H9 (cell line): ENCODE data around the gene TTC28. TPM values are rescaled to one million over a fixed set of nuclear protein-coding genes. Genes with fewer than 3 reads are reported as not detected.

Experiments
- DNase-seq: peaks from one replicate; pipeline ENCODE4 v3.0.0-alpha.2; 2017
- H2AFZ ChIP-seq: one replicate; pipeline ENCODE4 v1.6.1; 2013; ENCODE audit warnings: mild to moderate bottlenecking, low read length, control low read depth, moderate library complexity
- H2AK5ac ChIP-seq: 2 replicates; pipeline ENCODE4 v1.6.1; 2013; ENCODE audit warnings: low read length, control low read depth, mixed read lengths; ENCODE audit not compliant: insufficient read length
- H2BK120ac ChIP-seq: one replicate; pipeline ENCODE4 v1.6.1; 2013; ENCODE audit warnings: low read depth, mild to moderate bottlenecking, low read length, control low read depth, inconsistent platforms; ENCODE audit not compliant: poor library complexity, severe bottlenecking
- H2BK12ac ChIP-seq: 2 replicates; pipeline ENCODE4 v1.6.1; 2013; ENCODE audit warnings: low read length, control low read depth, mixed read lengths, low read depth; ENCODE audit not compliant: insufficient read length
- H2BK15ac ChIP-seq: 2 replicates; pipeline ENCODE4 v1.6.1; 2013; ENCODE audit warnings: low read depth, low read length, control low read depth
- H2BK20ac ChIP-seq: one replicate; pipeline ENCODE4 v1.6.1; 2013; ENCODE audit warnings: low read depth, mild to moderate bottlenecking, low read length, control low read depth, inconsistent platforms; ENCODE audit not compliant: poor library complexity, severe bottlenecking
- H2BK5ac ChIP-seq: 2 replicates; pipeline ENCODE4 v1.6.1; 2013; ENCODE audit warnings: low read length, control low read depth, mixed read lengths; ENCODE audit not compliant: insufficient read length
- H3K14ac ChIP-seq: 2 replicates; pipeline ENCODE4 v1.6.1; 2013; ENCODE audit warnings: low read length, control low read depth; ENCODE audit not compliant: insufficient read depth
- H3K18ac ChIP-seq: 2 replicates; pipeline ENCODE4 v1.6.1; 2013; ENCODE audit warnings: low read depth, mild to moderate bottlenecking, mixed read lengths, low read length, control low read depth; ENCODE audit not compliant: insufficient read length
- H3K23ac ChIP-seq: 2 replicates; pipeline ENCODE4 v1.6.1; 2013; ENCODE audit warnings: low read length, control low read depth, mixed read lengths, low read depth; ENCODE audit not compliant: insufficient read length
- H3K23me2 ChIP-seq: 2 replicates; pipeline ENCODE4 v1.6.1; 2013; ENCODE audit warnings: low read depth, mild to moderate bottlenecking, mixed read lengths, low read length, control low read depth; ENCODE audit not compliant: insufficient read length, poor library complexity, severe bottlenecking
- H3K27ac ChIP-seq: 2 replicates; pipeline ENCODE4 v1.5.1; 2013; ENCODE audit warnings: low read length, control low read depth, mixed read lengths, low read depth; ENCODE audit not compliant: insufficient read length
- H3K27me3 ChIP-seq: 2 replicates; pipeline ENCODE4 v1.6.1; 2013; ENCODE audit warnings: low read length, control low read depth, inconsistent platforms; ENCODE audit not compliant: insufficient read depth
- H3K4ac ChIP-seq: 2 replicates; pipeline ENCODE4 v1.6.1; 2013; ENCODE audit warnings: low read depth, mild to moderate bottlenecking, control low read depth, inconsistent platforms, low read length, moderate library complexity
- H3K4me1 ChIP-seq: 2 replicates; pipeline ENCODE4 v1.6.1; 2013; ENCODE audit warnings: low read length, control low read depth, inconsistent platforms; ENCODE audit not compliant: insufficient read depth
- H3K4me2 ChIP-seq: 2 replicates; pipeline ENCODE4 v1.6.1; 2013; ENCODE audit warnings: low read length, control low read depth, mixed read lengths; ENCODE audit not compliant: insufficient read length, insufficient read depth
- H3K56ac ChIP-seq: 2 replicates; pipeline ENCODE4 v1.6.1; 2013; ENCODE audit warnings: low read depth, mild to moderate bottlenecking, mixed read lengths, low read length, control low read depth; ENCODE audit not compliant: insufficient read length
- H3K79me1 ChIP-seq: 2 replicates; pipeline ENCODE4 v1.6.1; 2013; ENCODE audit warnings: low read depth, mild to moderate bottlenecking, moderate library complexity, low read length, control low read depth, inconsistent platforms; ENCODE audit not compliant: insufficient read depth, poor library complexity, severe bottlenecking
- H3K79me2 ChIP-seq: 2 replicates; pipeline ENCODE4 v1.6.1; 2013; ENCODE audit warnings: low read length, control low read depth, inconsistent platforms; ENCODE audit not compliant: insufficient read depth
- H3K9ac ChIP-seq: 2 replicates; pipeline ENCODE4 v1.6.1; 2013; ENCODE audit warnings: low read length, control low read depth, mixed read lengths; ENCODE audit not compliant: insufficient read length; ENCODE audit errors: extremely low read depth
- H3K9me3 ChIP-seq: one replicate; pipeline ENCODE4 v1.6.1; 2013; ENCODE audit warnings: low read depth, low read length, inconsistent platforms; ENCODE audit not compliant: control insufficient read depth
- H3T11ph ChIP-seq: one replicate; pipeline ENCODE4 v1.6.1; 2013; ENCODE audit warnings: mild to moderate bottlenecking, low read length, control low read depth, inconsistent platforms
- H4K20me1 ChIP-seq: one replicate; pipeline ENCODE4 v1.6.1; 2013; ENCODE audit not compliant: control insufficient read depth, insufficient read length, insufficient read depth
- H4K5ac ChIP-seq: 2 replicates; pipeline ENCODE4 v1.6.1; 2013; ENCODE audit warnings: low read depth, mild to moderate bottlenecking, mixed read lengths, low read length, control low read depth; ENCODE audit not compliant: insufficient read length
- H4K8ac ChIP-seq: replicated peaks from 2 replicates; pipeline ENCODE4 v1.6.1; 2013; ENCODE audit warnings: low read length, control low read depth, mixed read lengths, low read depth; ENCODE audit not compliant: insufficient read length
- H4K91ac ChIP-seq: 2 replicates; pipeline ENCODE4 v1.6.1; 2013; ENCODE audit warnings: low read depth, mild to moderate bottlenecking, moderate library complexity, mixed read lengths, low read length, control low read depth; ENCODE audit not compliant: insufficient read length
- H3K27ac Mint-ChIP-seq, 3 experiments: 2 replicates in 2 of 3; 3 replicates in 1 of 3; pipeline ENCODE4 v1.8.0; 2020 to 2021; ENCODE audit warnings: mixed read lengths in 3 of 3, mild to moderate bottlenecking in 1 of 3, moderate library complexity in 1 of 3
- H3K27me3 Mint-ChIP-seq: 2 replicates; pipeline ENCODE4 v1.8.0; 2021; ENCODE audit warnings: low read depth, mild to moderate bottlenecking, moderate library complexity, mixed read lengths
- H3K36me3 Mint-ChIP-seq, 3 experiments: 2 replicates in 2 of 3; 3 replicates in 1 of 3; pipeline ENCODE4 v1.8.0; 2020 to 2021; ENCODE audit warnings: low read depth in 3 of 3, mixed read lengths in 3 of 3; ENCODE audit not compliant: insufficient read depth in 1 of 3
- H3K4me1 Mint-ChIP-seq, 2 experiments: 2 replicates each; pipeline ENCODE4 v1.8.0; 2020; ENCODE audit warnings: mixed read lengths in 2 of 2
- H3K4me3 Mint-ChIP-seq, 2 experiments: 2 replicates in 1 of 2; 3 replicates in 1 of 2; pipeline ENCODE4 v1.8.0; 2020 to 2021; ENCODE audit warnings: mild to moderate bottlenecking in 2 of 2, mixed read lengths in 2 of 2, moderate library complexity in 1 of 2
- H3K9me3 Mint-ChIP-seq, 2 experiments: 2 replicates in 1 of 2; 3 replicates in 1 of 2; pipeline ENCODE4 v1.8.0; 2020; ENCODE audit warnings: mild to moderate bottlenecking in 2 of 2, mixed read lengths in 2 of 2, moderate library complexity in 1 of 2
- WGBS: extraction: QIAGEN DNeasy Blood & Tissue Kit; methylation state at CpG from one replicate; pipeline ENCODE4 v1.1.7; 2013; ENCODE audit warnings: missing lambda C conversion rate, low lambda C conversion rate, mixed read lengths; ENCODE audit not compliant: insufficient read length; ENCODE audit errors: extremely low coverage; 5-methylcytosine and 5-hydroxymethylcytosine counted together
- total RNA-seq: library from RNA; stranded (reverse); gene quantifications from 2 replicates; pipeline ENCODE4 v1.2.1, GENCODE V29; 2021
- TF ChIP-seq, protein P1 (sequence below): fragments of 200-600 bp; sonication (generic); conservative IDR thresholded peaks from 3 replicates; pipeline ENCODE4 v1.8.0; 2021; ENCODE audit warnings: antibody characterized with exemption, mild to moderate bottlenecking

Gene TTC28
- total RNA-seq, 1 experiment from 2014 or later, result 13.6 TPM

DNA sequence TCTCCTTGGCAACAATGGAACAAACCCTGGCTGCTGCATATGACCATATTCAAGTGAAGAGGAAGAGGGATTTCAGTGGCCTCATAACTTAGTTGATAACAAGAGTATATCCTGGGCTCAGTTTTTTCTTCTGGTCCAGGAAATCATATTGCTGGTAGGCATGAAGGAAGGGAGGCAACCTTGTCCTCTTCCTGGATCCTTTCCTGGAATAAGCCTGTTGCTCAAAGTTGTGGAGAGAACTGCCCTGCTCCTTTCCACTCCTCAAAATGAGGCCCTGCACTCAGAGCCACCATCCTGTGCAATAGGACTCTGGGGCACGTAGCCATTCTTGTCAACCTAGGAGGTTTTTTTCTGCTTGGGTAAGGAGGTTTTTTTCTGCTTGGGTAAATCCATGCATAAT lies 631.9 kb downstream of the TTC28 start:
- no peak overlapping the region for H4K8ac ChIP-seq

More for the DNA sequence above, 631.9 kb downstream of the TTC28 start:
- no peak overlapping the region for H3K9ac ChIP-seq
- Mint-ChIP-seq H3K36me3 (no peaks in the 10 kb centered on the region), H3K4me3 (no peak overlapping the region), H3K27me3 (no peaks in the 10 kb centered on the region), H3K4me1 (peaks cover 6 to 9% of the 10 kb centered on the region in 2 experiments), H3K27ac (no peak overlapping the region; a peak in 1 of 7 replicates), H3K9me3 (no peaks in the 10 kb centered on the region)
- H4K5ac ChIP-seq, result no peak overlapping the region
- H3K79me1 ChIP-seq, result no peaks in the 10 kb centered on the region
- H4K91ac ChIP-seq, result no peak overlapping the region
- H3K56ac ChIP-seq, result no peak overlapping the region
- no peaks in the 10 kb centered on the region for H3K79me2 ChIP-seq
- H3K9me3 ChIP-seq, result no peaks in the 10 kb centered on the region
- no peak overlapping the region for H3K4ac ChIP-seq
- H3K4me2 ChIP-seq, result no peak overlapping the region
- H2BK5ac ChIP-seq, result no peak overlapping the region
- H3K4me1 ChIP-seq, result no peaks in the 10 kb centered on the region
- no peak overlapping the region for H2BK20ac ChIP-seq
- no peak overlapping the region for H3K27ac ChIP-seq
- no peaks in the 10 kb centered on the region for H4K20me1 ChIP-seq
- H2BK15ac ChIP-seq, result no peak overlapping the region
- H3K27me3 ChIP-seq, result no peaks in the 10 kb centered on the region
- no peak overlapping the region for H2AFZ ChIP-seq
- H3K14ac ChIP-seq, result no peak overlapping the region
- no peak overlapping the region for H3T11ph ChIP-seq
- H2BK12ac ChIP-seq, result no peak overlapping the region
- no CpG with 5 or more reads among the region's 1 CpG for WGBS
- H3K23ac ChIP-seq, result no peak overlapping the region
- no peak for DNase-seq
- H2BK120ac ChIP-seq, result no peak overlapping the region
- no peak overlapping the region for H2AK5ac ChIP-seq
- TF ChIP-seq, protein P1, sequence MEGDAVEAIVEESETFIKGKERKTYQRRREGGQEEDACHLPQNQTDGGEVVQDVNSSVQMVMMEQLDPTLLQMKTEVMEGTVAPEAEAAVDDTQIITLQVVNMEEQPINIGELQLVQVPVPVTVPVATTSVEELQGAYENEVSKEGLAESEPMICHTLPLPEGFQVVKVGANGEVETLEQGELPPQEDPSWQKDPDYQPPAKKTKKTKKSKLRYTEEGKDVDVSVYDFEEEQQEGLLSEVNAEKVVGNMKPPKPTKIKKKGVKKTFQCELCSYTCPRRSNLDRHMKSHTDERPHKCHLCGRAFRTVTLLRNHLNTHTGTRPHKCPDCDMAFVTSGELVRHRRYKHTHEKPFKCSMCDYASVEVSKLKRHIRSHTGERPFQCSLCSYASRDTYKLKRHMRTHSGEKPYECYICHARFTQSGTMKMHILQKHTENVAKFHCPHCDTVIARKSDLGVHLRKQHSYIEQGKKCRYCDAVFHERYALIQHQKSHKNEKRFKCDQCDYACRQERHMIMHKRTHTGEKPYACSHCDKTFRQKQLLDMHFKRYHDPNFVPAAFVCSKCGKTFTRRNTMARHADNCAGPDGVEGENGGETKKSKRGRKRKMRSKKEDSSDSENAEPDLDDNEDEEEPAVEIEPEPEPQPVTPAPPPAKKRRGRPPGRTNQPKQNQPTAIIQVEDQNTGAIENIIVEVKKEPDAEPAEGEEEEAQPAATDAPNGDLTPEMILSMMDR, result no peak
- H3K23me2 ChIP-seq, result no peaks in the 10 kb centered on the region
- no peak overlapping the region for H3K18ac ChIP-seq
